Esophagus squamous epithelium (tissue), 5 donors: ENCODE results near the gene ASCC2. TPM values are rescaled to one million over a fixed set of nuclear protein-coding genes. Genes with fewer than 3 reads are reported as not detected.

Source experiments
- DNase-seq: peaks from one replicate; lab custom pipeline; 2025; lab: John Stamatoyannopoulos, UW
- H3K27ac ChIP-seq, 4 donors: fragments of 200-600 bp; sonication (generic); one replicate each; pipeline ENCODE4 v1.5.1; 2016 to 2019; ENCODE audit warnings: mild to moderate bottlenecking in 1 of 4
- H3K27me3 ChIP-seq, 4 donors: fragments of 200-600 bp; sonication (generic); 1 replicate in 3 of 4; 2 replicates in 1 of 4; pipeline versions ENCODE4 v1.5.1 to v1.6.0; 2017 to 2021; ENCODE audit warnings: antibody characterized with exemption in 1 of 4
- H3K36me3 ChIP-seq, 3 donors: fragments of 200-600 bp; sonication (generic); one replicate each; pipeline ENCODE4 v1.5.1; 2016 to 2019
- H3K4me1 ChIP-seq, 3 donors: fragments of 200-600 bp; sonication (generic); one replicate each; pipeline ENCODE4 v1.5.1; 2017 to 2019
- H3K4me3 ChIP-seq, 4 donors: fragments of 200-600 bp; sonication (generic); 1 replicate in 3 of 4; 2 replicates in 1 of 4; pipeline ENCODE4 v1.5.1; 2016 to 2019; ENCODE audit warnings: mild to moderate bottlenecking in 2 of 4, moderate library complexity in 1 of 4
- H3K9me3 ChIP-seq, 3 donors: fragments of 200-600 bp; sonication (generic); one replicate each; pipeline ENCODE4 v1.5.1; 2016 to 2019
- CTCF ChIP-seq, 6 experiments: fragments of 450-650 bp in 4 of 6; fragments of 200-600 bp in 2 of 6; sonication (generic) in 2 of 6; IDR thresholded peaks; one replicate each; pipeline ENCODE4 v1.5.1; 2016 to 2019; ENCODE audit warnings: antibody characterized with exemption in 6 of 6, mild to moderate bottlenecking in 4 of 6, moderate library complexity in 4 of 6
- POLR2A ChIP-seq, 4 donors: fragments of 450-650 bp; IDR thresholded peaks; one replicate each; pipeline ENCODE4 v1.6.1; 2017; ENCODE audit warnings: antibody characterized with exemption in 4 of 4, mild to moderate bottlenecking in 4 of 4, moderate library complexity in 3 of 4
- WGBS, 2 donors: methylation state at CpG; one replicate each; pipeline ENCODE4 v1.1.5; 2018; 5-methylcytosine and 5-hydroxymethylcytosine counted together
- intact Hi-C: fragments of 100-400 bp; cut with DNase I; formaldehyde crosslinking; loops from one replicate; pipeline ENCODE4 v1.15.0; 2022
- total RNA-seq, 4 donors: library from RNA; depleted of rRNA; stranded (reverse); fragments of >200 nt; gene quantifications; one replicate each; pipeline ENCODE4 v1.1.0, GENCODE V29; 2016
- donor health status: DM: yes; HTN: yes; CAD: no.

Gene ASCC2
- total RNA-seq, 4 donors from 2014 or later: 47.5 to 99.7 (median 57.8) TPM

GRCh38 chr22:29765905-29766631 is 72.0 kb downstream of the ASCC2 start:
- peaks cover 6 to 23% (median 9%) of the 10 kb centered on the region in 3 donors for H3K36me3 ChIP-seq
- peaks cover 21 to 34% (median 24%) of the 10 kb centered on the region in 3 donors for H3K4me1 ChIP-seq
- no peak for TF ChIP-seq POLR2A (IDR thresholded peaks at IDR 0.05)
- TF ChIP-seq CTCF (IDR thresholded peaks at IDR 0.05): no peak
- 67 to 85% methylated on average over 9 to 12 of the region's 15 CpGs for WGBS, 2 donors
- no peaks in the 10 kb centered on the region for H3K9me3 ChIP-seq
- H3K27me3 ChIP-seq: no peaks in the 10 kb centered on the region
- intact Hi-C loops: no loop called here
- peak overlapping the region; percentile 89 to 96 (median 92) for H3K27ac ChIP-seq
- DNase-seq: no peak
- peak overlapping the region; percentile 67 to 98 (median 77) for H3K4me3 ChIP-seq

- WGBS, 2 donors: 61 to 81% methylated on average over 15 of the region's 15 CpGs
- no peaks in the 10 kb centered on the region for H3K9me3 ChIP-seq
- no peak overlapping the region for H3K27ac ChIP-seq
- DNase-seq: no peak
- TF ChIP-seq CTCF (IDR thresholded peaks at IDR 0.05): no peak
- TF ChIP-seq POLR2A (IDR thresholded peaks at IDR 0.05): no peak
- H3K27me3 ChIP-seq: no peaks in the 10 kb centered on the region
- peaks cover 10 to 14% (median 11%) of the 10 kb centered on the region in 3 donors for H3K4me1 ChIP-seq
- no peak overlapping the region for H3K4me3 ChIP-seq
- no peaks in the 10 kb centered on the region for H3K36me3 ChIP-seq
- intact Hi-C loops: no loop called here
These were observed 75.8 kb downstream of the ASCC2 start for GRCh38 chr22:29762263-29762662.

- Histone ChIP-seq H3K27me3 (no peaks in the 10 kb centered on the region), H3K4me1 (no peaks in the 10 kb centered on the region), H3K4me3 (no peak overlapping the region), H3K36me3 (peaks cover 0 to 2% (median 0%) of the 10 kb centered on the region in 3 donors), H3K9me3 (no peaks in the 10 kb centered on the region), H3K27ac (no peak overlapping the region)
- no peak for DNase-seq
- TF ChIP-seq CTCF (IDR thresholded peaks at IDR 0.05) (no peak), POLR2A (IDR thresholded peaks at IDR 0.05) (no peak)
- WGBS, 2 donors: 84 to 88% methylated on average over 4 to 5 of the region's 5 CpGs
- intact Hi-C loops: no loop called here
These were observed 79.1 kb downstream of the ASCC2 start for GRCh38 chr22:29758959-29759358.

- peaks cover 0 to 10% (median 0%) of the 10 kb centered on the region in 3 donors for H3K36me3 ChIP-seq
- no peaks in the 10 kb centered on the region for H3K4me1 ChIP-seq
- DNase-seq: no peak
- intact Hi-C loops: no loop called here
- no peak overlapping the region for H3K4me3 ChIP-seq
- H3K27ac ChIP-seq: no peak overlapping the region
- H3K9me3 ChIP-seq: no peaks in the 10 kb centered on the region
- no peaks in the 10 kb centered on the region for H3K27me3 ChIP-seq
- no peak for TF ChIP-seq CTCF (IDR thresholded peaks at IDR 0.05)
- TF ChIP-seq POLR2A (IDR thresholded peaks at IDR 0.05): no peak
- 78 to 87% methylated on average over 7 of the region's 7 CpGs for WGBS, 2 donors
These were observed 79.9 kb downstream of the ASCC2 start for GRCh38 chr22:29758068-29758622.

GRCh38 chr22:29757096-29757495 is 81.0 kb downstream of the ASCC2 start:
- intact Hi-C loops: no loop called here
- Histone ChIP-seq H3K27me3 (no peaks in the 10 kb centered on the region), H3K36me3 (peaks cover 0 to 12% (median 0%) of the 10 kb centered on the region in 3 donors), H3K9me3 (no peaks in the 10 kb centered on the region), H3K27ac (no peak overlapping the region), H3K4me1 (no peaks in the 10 kb centered on the region), H3K4me3 (no peak overlapping the region)
- no peak for TF ChIP-seq POLR2A (IDR thresholded peaks at IDR 0.05)
- TF ChIP-seq CTCF (IDR thresholded peaks at IDR 0.05): no peak
- WGBS, 2 donors: 76 to 85% methylated on average over 3 of the region's 3 CpGs
- DNase-seq: no peak
